Colonic mucosa (tissue), 4 donors: ENCODE results near the gene POGZ. TPM values are rescaled to one million over a fixed set of nuclear protein-coding genes. Genes with fewer than 3 reads are reported as not detected.

Experiments used
- DNase-seq: peaks from one replicate; pipeline ENCODE4 v3.0.0-alpha.2; 2020
- H3K27ac ChIP-seq: fragments of 200-600 bp; one replicate; pipeline ENCODE4 v1.8.0; 2021
- H3K27me3 ChIP-seq: fragments of 200-600 bp; one replicate; pipeline ENCODE4 v1.8.0; 2021
- H3K36me3 ChIP-seq: fragments of 200-600 bp; one replicate; pipeline ENCODE4 v1.8.0; 2021
- H3K4me1 ChIP-seq: fragments of 200-600 bp; one replicate; pipeline ENCODE4 v1.8.0; 2021; ENCODE audit warnings: mild to moderate bottlenecking
- H3K4me3 ChIP-seq: fragments of 200-600 bp; one replicate; pipeline ENCODE4 v1.8.0; 2021
- H3K9ac ChIP-seq, 2 donors: one replicate each; pipeline ENCODE4 v1.7.0; 2013; ENCODE audit warnings: control low read depth in 2 of 2, low read depth in 2 of 2, low read length in 2 of 2
- H3K9me3 ChIP-seq: fragments of 200-600 bp; one replicate; pipeline ENCODE4 v1.8.0; 2021
- intact Hi-C: fragments of 100-400 bp; cut with DNase I; formaldehyde crosslinking; loops from one replicate; pipeline ENCODE4 v1.14.1; 2022
- total RNA-seq, 2 donors: library from RNA; stranded (reverse); fragmentation: NEBNext Ultra II Directional in 1 of 2; extraction: Animal tissue kit (Norgen Biotek cat#: 25700) in 1 of 2; gene quantifications; one replicate each; pipeline ENCODE4 v1.2.1, GENCODE V29; 2021
- TF ChIP-seq, protein P1 (sequence below): fragments of 200-600 bp; IDR thresholded peaks from one replicate; pipeline ENCODE4 v1.8.0; 2022; ENCODE audit warnings: antibody characterized with exemption, mild to moderate bottlenecking
- donor health status: healthy.
- donor health status: DM: no; HTN: no; CAD: no.
- donor health status: DM: no; HTN: no; CAD: no.

POGZ gene
- total RNA-seq, 2 donors from 2014 or later, result 49.6 to 50.0 TPM

DNA sequence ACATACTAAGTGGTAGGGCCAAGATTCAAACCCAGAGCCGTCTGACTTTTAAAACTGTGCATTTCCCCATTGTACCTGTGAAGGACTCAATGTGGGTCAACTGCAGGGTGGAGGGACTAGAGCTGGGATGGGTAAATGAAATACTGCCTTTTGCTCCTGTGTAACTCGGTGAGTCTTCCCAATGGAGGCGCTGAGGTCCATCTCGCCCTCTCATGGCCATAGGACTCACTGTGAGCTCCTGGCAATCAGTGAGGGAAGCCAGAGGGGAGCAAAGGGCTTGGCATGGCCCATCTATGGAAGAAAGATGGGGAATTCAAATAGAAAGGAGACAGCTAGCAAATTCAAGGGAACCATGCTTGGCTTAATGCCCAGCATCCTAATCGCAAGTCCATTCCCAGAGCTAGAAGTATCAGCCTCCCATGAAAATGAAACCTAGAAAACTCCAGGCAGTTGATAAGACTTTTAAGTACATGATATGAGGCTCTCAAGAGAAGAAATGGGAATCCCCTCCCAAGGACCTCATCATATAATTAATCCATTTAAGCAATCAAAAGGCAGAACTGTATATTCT lies 26.5 kb upstream of the POGZ start:
- no peaks in the 10 kb centered on the region for H3K9me3 ChIP-seq
- TF ChIP-seq, protein P1, sequence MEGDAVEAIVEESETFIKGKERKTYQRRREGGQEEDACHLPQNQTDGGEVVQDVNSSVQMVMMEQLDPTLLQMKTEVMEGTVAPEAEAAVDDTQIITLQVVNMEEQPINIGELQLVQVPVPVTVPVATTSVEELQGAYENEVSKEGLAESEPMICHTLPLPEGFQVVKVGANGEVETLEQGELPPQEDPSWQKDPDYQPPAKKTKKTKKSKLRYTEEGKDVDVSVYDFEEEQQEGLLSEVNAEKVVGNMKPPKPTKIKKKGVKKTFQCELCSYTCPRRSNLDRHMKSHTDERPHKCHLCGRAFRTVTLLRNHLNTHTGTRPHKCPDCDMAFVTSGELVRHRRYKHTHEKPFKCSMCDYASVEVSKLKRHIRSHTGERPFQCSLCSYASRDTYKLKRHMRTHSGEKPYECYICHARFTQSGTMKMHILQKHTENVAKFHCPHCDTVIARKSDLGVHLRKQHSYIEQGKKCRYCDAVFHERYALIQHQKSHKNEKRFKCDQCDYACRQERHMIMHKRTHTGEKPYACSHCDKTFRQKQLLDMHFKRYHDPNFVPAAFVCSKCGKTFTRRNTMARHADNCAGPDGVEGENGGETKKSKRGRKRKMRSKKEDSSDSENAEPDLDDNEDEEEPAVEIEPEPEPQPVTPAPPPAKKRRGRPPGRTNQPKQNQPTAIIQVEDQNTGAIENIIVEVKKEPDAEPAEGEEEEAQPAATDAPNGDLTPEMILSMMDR, result no peak
- H3K4me3 ChIP-seq, result no peak overlapping the region
- DNase-seq, result no peak
- no peaks in the 10 kb centered on the region for H3K4me1 ChIP-seq
- no peaks in the 10 kb centered on the region for H3K27me3 ChIP-seq
- no peak overlapping the region for H3K9ac ChIP-seq
- H3K36me3 ChIP-seq, result no peaks in the 10 kb centered on the region
- H3K27ac ChIP-seq, result no peak overlapping the region
- intact Hi-C loops, result no loop called here

DNA sequence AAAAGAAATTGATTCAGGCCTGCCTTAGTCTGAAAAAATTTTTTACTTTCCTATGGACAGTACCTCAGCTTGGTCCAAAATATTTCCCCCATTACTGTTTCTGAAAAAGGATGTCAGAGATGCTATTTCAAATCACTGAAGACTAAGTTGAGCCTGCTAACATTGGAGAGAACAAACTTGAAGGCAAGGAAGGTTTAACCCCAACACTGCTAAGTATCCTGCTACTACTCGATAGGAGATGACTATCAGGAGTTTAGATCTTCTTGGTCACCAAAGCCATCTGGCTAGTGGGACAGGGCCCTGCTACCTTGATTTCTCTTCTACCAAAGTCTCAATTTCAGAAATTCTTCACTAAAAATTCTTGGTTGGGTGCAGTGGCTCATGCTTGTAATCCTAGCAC lies 22.7 kb upstream of the POGZ start:
- TF ChIP-seq, protein P1, result no peak
- intact Hi-C loops, result no loop called here
- H3K27me3 ChIP-seq, result no peaks in the 10 kb centered on the region
- H3K4me3 ChIP-seq, result no peak overlapping the region
- no peak for DNase-seq
- H3K4me1 ChIP-seq, result no peaks in the 10 kb centered on the region
- no peak overlapping the region for H3K9ac ChIP-seq
- H3K9me3 ChIP-seq, result no peaks in the 10 kb centered on the region
- H3K27ac ChIP-seq, result no peak overlapping the region
- H3K36me3 ChIP-seq, result no peaks in the 10 kb centered on the region

DNA sequence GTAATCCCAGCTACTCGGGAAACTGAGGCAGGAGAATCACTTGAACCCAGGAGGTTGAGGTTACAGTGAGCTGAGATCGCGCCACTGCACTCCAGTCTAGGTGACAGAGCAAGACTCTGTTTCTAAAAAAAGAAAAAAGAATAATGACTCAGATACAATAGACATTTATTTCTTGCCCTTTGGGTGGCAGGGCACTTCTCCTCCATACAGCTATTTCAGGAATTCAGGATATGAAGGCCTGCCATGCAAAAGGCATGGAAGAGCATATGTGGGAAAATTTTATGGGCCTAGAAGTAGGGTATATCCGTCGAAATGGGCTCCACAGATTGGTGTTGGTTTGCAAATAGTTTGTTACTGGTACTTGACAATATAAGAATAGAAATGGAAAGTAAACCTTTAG lies 20.2 kb upstream of the POGZ start:
- Histone ChIP-seq H3K9ac (no peak overlapping the region), H3K27ac (no peak overlapping the region), H3K4me1 (no peaks in the 10 kb centered on the region), H3K36me3 (no peaks in the 10 kb centered on the region), H3K4me3 (no peak overlapping the region), H3K27me3 (no peaks in the 10 kb centered on the region), H3K9me3 (no peaks in the 10 kb centered on the region)
- intact Hi-C loops, result no loop called here
- DNase-seq, result no peak
- TF ChIP-seq, protein P1, result no peak

DNA sequence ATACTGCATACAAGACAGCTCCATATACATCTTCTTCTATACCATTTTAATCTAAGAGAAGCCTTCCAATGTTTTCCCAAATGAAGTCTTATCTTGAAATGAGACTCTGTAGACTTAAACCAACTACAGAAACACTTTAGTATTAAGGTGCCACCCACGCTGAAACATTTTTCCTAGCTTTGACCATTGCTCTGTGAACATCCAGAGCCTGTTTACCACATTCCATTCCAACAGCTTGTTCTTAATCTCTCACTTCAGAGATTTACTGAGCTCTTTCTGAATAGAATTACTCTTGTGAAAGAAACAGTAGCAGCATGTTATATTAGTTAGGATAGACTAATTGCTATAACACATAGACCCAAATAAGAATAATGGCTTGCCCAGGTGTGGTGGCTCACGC lies 19.6 kb upstream of the POGZ start:
- intact Hi-C loops, result no loop called here
- Histone ChIP-seq H3K4me3 (no peak overlapping the region), H3K27me3 (no peaks in the 10 kb centered on the region), H3K36me3 (no peaks in the 10 kb centered on the region), H3K9ac (no peak overlapping the region), H3K4me1 (no peaks in the 10 kb centered on the region), H3K27ac (no peak overlapping the region), H3K9me3 (no peaks in the 10 kb centered on the region)
- TF ChIP-seq, protein P1, result no peak
- no peak for DNase-seq

DNA sequence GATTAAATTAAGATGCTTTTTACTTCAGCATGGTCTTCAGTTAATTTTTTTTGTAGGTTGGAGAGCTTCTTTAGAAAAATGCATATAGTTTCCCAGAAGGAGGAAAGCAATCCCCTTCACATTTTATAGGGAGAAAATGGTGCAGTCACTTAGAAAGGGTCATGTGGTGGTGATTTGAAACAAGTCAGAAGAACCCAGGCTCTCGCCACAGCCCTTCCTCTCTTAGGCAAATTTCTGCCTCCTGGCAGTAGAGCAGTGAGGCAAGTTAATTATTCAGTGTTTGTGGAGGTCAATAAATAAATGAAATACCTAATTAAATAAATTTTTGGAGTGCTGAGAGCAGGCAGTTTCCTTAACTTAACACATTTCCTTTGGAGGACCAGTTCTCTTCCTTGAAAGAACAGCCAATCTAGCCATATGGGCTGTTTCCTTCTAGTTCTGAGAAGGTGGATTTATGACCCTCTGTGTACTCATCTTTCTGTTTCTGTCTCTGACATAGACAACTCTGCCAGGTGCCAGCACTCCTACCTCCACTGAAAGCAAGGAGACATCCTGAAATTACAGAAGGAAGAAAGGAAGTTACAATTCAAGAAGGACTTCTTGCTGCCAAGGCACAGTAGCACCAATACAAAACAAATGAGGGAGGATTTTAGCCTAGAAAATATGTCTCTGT lies 19.0 kb upstream of the POGZ start:
- no peak overlapping the region for H3K4me3 ChIP-seq
- no peak for DNase-seq
- no peaks in the 10 kb centered on the region for H3K9me3 ChIP-seq
- no peaks in the 10 kb centered on the region for H3K4me1 ChIP-seq
- H3K27ac ChIP-seq, result no peak overlapping the region
- TF ChIP-seq, protein P1, result no peak
- H3K36me3 ChIP-seq, result no peaks in the 10 kb centered on the region
- no peak overlapping the region for H3K9ac ChIP-seq
- intact Hi-C loops, result no loop called here
- no peaks in the 10 kb centered on the region for H3K27me3 ChIP-seq
